HG02610 (cell line): ENCODE data around the gene PCNX2.

Source experiments
- ATAC-seq: cut with Tn5 transposase; IDR thresholded peaks from one replicate; pipeline ENCODE4 v1.9.1; 2021; ENCODE audit warnings: mild to moderate bottlenecking, moderate library complexity; ENCODE audit not compliant: unreplicated experiment

Gene PCNX2

GRCh38 chr1:233066087-233066486, 229.4 kb downstream of the PCNX2 start:
- no peak for ATAC-seq

DNA sequence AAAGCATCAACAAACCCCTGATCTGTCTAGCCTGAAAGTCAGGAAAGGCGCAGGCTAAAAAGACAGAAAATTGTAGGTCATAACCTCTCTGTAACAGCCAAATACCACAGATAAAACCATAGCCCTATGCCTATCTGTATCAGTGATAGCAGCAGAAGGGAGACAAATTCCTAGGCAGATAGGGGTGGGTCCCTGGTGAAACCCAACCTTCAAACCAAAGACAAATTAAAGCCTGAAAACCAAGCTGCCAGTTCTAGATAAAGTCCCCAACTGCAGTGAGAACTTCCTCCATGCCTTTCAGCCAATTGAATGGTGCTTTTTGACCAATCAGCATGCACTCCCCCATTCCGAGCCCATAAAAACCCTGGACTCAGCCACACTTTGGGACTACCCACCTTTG, 229.8 kb downstream of the PCNX2 start:
- no peak for ATAC-seq

DNA sequence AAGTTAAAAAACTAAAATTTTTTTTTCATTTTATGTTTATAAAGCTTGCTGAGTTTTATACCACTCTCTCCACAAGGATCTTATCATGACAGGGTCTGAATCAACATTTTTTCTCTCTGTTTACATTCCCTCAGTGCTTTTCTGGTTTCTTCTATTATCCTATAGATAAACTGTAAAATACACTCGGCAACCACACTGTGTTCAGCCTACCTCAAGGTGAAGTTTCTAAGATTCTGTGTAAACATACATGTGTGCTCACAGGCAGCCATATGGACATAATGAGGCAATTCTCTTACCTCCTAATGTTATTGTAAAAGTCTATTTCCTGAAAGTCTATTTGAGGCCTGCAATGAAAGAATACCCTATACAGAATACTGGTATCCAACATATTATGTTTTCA, 230.5 kb downstream of the PCNX2 start:
- no peak for ATAC-seq

- no peak for ATAC-seq
These were observed 232.1 kb downstream of the PCNX2 start for GRCh38 chr1:233063462-233063861.

- ATAC-seq, result no peak
These were observed 234.3 kb downstream of the PCNX2 start for GRCh38 chr1:233061265-233061664.

DNA sequence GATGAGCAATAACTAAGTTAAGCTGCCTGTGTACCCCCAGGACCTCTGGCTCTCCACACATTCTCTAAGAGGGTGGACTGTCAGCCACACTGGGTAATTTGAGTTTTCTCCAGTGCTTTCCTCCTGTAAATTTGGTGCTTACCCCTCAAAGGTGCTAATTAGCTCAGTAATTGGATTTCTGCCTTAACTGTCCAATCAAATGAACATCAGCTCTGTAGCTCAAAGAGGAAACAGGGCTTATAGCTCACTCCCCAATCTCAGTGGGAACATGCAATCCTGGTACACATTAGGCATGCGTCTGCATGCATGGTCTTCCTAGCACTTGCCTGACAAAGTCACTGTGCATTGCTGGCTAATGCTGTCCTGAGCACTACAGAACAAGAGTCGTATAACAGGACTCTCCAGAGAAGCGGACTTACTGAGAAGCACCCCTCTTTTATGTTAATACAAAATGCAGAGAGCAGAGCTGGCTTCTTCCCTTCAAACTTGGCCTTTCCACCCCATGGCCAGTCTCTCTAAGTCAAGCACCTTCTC, 235.0 kb downstream of the PCNX2 start:
- ATAC-seq, result no peak

DNA sequence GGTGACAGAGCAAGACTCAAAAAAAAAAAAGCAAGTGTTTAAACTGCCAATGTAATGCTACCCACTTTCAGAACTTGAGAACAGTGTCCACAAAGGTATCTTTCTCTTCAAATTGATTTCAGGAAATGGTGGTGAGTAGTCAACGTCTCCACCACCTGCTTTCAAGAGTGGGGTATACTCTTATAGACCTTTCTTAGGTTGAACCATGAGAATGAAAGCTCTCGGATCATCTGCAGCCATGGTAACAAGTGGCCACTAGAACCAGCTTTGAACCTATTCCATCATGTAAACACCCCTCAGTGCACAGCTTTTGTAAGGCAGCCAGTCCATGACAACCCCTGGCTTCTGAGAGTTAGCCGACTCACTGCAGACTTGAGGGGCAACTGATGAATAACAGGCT, 237.7 kb downstream of the PCNX2 start:
- no peak for ATAC-seq

- no peak for ATAC-seq
These were observed 239.5 kb downstream of the PCNX2 start for GRCh38 chr1:233055879-233056641.

DNA sequence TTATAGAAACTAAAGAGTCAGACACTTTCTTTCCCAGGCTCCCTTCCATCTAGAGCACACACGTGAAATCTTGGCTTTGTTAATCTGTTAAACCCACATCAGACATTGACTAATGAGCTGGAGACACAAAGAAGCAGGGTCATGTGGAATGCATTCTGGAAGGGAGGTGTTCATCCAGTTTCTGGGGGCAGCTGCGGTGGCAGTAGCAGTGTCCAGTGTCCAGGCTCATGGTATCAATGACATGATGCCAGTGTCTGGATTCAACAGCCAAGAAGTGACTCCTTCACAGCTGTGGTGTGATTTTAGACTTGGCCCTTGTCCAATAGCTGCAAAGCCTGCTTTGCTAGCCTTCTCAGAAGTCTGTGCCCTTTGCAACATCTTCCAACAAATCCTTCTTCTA, 249.9 kb downstream of the PCNX2 start:
- no peak for ATAC-seq

GRCh38 chr1:233042834-233043233, 252.7 kb downstream of the PCNX2 start:
- ATAC-seq, result no peak

DNA sequence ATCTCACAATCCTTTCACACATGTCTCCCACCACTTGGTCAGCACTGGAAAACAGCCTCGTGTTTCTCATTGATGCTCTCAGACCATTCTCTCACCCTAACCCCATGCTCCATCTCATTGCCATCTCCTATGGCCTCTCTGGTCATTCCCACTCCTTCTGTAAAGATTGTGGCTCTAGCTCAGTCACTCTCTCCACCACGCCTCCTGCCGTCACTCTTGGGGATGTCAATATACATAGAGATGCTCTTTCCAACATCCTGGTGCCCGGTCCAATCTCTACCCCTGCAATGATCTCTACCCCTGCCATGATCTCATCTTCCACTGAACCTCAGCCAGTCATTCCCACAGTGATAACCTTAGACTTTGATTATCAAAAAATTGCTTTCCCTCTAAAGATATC, 255.0 kb downstream of the PCNX2 start:
- no peak for ATAC-seq

GRCh38 chr1:233038581-233038980, 256.9 kb downstream of the PCNX2 start:
- no peak for ATAC-seq

DNA sequence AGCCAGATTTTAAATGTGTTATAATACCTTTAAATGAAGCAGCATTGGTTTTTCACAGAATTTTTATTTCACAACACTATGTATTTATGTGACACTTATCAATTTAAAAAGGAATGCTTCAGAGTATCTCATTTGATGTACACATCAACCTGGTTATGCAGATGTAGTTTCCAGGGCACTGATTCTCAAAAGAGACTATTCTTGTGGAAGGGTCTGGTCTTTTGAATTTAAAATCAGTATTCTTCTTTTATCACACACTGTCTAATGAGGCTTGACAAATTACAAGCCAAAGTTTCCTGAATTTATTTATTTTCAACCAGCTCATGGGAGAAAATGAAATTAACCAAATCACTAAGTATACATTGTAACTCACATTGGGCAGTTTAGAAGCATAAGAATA, 257.7 kb downstream of the PCNX2 start:
- no peak for ATAC-seq

- ATAC-seq, result no peak
These were observed 260.7 kb downstream of the PCNX2 start for GRCh38 chr1:233034836-233035235.

DNA sequence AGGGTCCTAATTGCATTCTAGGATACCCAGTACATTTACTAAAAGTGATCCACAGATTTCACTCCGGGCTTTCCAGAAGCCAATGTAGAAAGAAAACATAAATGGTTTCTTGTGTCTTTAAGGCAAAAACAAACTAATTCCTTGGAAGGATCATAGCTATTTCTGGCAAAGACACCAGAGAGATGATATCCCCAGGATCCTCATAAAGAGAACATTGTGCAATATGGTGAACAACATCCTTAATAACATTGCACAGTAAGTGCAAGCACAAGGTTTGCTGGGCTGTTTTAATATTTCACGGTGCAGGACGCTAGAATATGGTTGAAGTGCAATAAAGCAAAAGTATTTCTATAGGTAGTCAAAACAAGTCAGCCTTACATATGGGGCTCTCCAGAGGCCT, 262.2 kb downstream of the PCNX2 start:
- ATAC-seq, result no peak

DNA sequence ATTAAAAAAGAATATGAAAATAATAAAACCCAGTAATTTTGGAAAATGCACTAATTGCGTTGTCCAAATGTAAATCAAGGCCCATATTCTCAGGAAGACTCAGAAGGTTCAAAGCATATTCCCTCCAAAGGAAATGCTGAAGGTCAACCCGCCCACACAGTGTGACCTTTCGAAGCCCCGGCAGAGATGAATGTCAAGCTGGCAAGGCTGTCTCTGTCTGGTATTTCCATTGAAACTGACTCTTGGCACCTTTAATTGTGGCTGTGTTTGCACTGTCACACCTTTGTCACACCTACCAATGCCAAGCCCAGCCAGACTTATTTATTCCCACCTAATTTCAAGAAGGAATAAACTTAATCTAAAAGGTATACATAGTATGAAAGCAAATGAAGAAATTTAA, 262.6 kb downstream of the PCNX2 start:
- no peak for ATAC-seq

GRCh38 chr1:233031521-233031920, 264.0 kb downstream of the PCNX2 start:
- ATAC-seq, result no peak

DNA sequence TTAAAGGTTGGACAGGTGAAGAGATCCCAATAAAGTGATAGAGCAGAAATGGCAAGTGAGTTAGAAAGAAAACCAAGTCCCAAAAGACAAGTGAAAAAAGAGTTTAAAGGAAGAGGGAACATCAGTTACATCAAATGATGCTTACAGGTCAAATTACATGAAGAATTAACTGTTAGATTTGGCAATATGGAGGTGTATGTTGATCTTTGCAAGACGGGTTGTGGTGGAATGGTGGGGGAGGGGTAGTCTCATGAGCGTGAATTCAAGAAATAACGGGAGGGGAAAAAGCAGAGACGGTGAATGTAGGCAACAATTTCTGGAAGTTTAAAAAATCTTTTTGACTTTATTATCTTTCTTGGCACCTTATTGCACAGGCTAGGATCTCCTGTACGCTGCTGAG, 268.5 kb downstream of the PCNX2 start:
- no peak for ATAC-seq

- ATAC-seq, result no peak
These were observed 270.0 kb downstream of the PCNX2 start for GRCh38 chr1:233025567-233025966.

- ATAC-seq, result no peak
These were observed 270.4 kb downstream of the PCNX2 start for GRCh38 chr1:233025157-233025556.

DNA sequence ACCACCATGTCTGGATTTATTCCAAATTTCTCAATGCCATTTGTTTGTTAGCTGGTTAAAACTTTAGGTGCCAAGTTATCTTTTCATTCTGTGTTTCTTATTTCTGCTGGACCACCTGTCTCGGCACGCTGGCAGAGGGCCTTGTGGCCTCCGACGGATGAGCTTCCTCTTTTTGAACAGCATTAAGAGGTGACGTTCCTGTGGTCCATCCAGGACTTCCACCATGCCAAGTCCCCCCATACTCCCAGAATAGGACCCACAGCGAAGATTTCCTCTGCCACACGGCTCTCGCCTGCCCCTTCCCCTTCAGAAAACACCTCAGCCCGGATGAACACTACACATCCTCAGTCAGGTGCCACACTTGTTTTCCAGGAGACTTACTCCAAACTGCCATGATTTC, 271.3 kb downstream of the PCNX2 start:
- ATAC-seq, result no peak

DNA sequence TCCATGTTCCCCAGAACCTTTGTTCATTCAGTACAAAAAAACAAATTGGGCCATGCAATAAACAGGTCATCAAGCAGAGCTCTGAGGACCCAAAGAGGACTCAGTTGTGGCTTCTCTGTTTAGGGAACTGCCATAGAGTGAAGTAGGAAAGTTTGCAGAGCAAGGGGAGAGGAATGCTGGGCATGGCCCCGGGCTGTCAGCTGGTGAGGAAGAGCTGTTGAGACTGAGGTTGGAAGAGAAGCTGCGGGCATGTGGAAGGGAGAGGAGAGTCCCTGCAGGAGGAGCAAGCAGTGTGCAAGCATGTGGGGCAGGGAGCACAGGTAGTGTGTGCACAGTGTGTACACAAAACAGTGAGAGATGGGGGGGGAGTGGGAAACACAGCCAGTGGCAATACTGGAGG, 273.3 kb downstream of the PCNX2 start:
- ATAC-seq, result no peak

GRCh38 chr1:233020426-233020825, 275.1 kb downstream of the PCNX2 start:
- no peak for ATAC-seq
